Right lobe of liver (tissue), 4 donors: ENCODE results near the gene PDXP.

Experiments
- CTCF ChIP-seq, 4 donors: fragments of 200-600 bp in 3 of 4; fragments of 450-650 bp in 1 of 4; IDR thresholded peaks; one replicate each; pipeline versions ENCODE4 v1.5.1 to v1.8.0; 2016 to 2022; ENCODE audit warnings: antibody characterized with exemption in 4 of 4, mild to moderate bottlenecking in 2 of 4
- POLR2A ChIP-seq: fragments of 450-650 bp; IDR thresholded peaks from one replicate; pipeline ENCODE4 v1.6.1; 2017; ENCODE audit warnings: antibody characterized with exemption, mild to moderate bottlenecking
- donor health status: DM: no; HTN: no; CAD: no.
- donor health status: DM: no; HTN: no; CAD: no.
- donor health status: DM: no; HTN: yes; CAD: no.

GRCh38 chr22:37624017-37624365 is 34.5 kb upstream of the PDXP start:
- no peak for TF ChIP-seq CTCF (IDR thresholded peaks at IDR 0.05)
- TF ChIP-seq POLR2A = no peak
